Endothelial cell of umbilical vein (primary cell): Measurements from ENCODE around the gene HPSE2.

ENCODE experiments used
- EZH2 ChIP-seq: IDR thresholded peaks from 2 replicates; pipeline ENCODE4 v1.6.1; 2012; ENCODE audit warnings: borderline replicate concordance, low read depth, mild to moderate bottlenecking, moderate library complexity, low read length, inconsistent platforms; ENCODE audit not compliant: severe bottlenecking
- FOS ChIP-seq: IDR thresholded peaks from 2 replicates; pipeline ENCODE4 v1.6.1; 2011; ENCODE audit warnings: mild to moderate bottlenecking, low read length, moderate library complexity, borderline replicate concordance; ENCODE audit not compliant: insufficient read depth
- TF ChIP-seq, protein P1 (sequence below), 2 donors: IDR thresholded peaks; 1 replicate in 1 of 2; 2 replicates in 1 of 2; pipeline ENCODE4 v1.5.1; 2011; ENCODE audit warnings: low read length in 2 of 2, mild to moderate bottlenecking in 2 of 2, moderate library complexity in 2 of 2, control low read depth in 1 of 2, inconsistent platforms in 1 of 2, low read depth in 1 of 2; ENCODE audit not compliant: insufficient read depth in 1 of 2; ENCODE audit errors: extremely low read depth in 1 of 2

DNA sequence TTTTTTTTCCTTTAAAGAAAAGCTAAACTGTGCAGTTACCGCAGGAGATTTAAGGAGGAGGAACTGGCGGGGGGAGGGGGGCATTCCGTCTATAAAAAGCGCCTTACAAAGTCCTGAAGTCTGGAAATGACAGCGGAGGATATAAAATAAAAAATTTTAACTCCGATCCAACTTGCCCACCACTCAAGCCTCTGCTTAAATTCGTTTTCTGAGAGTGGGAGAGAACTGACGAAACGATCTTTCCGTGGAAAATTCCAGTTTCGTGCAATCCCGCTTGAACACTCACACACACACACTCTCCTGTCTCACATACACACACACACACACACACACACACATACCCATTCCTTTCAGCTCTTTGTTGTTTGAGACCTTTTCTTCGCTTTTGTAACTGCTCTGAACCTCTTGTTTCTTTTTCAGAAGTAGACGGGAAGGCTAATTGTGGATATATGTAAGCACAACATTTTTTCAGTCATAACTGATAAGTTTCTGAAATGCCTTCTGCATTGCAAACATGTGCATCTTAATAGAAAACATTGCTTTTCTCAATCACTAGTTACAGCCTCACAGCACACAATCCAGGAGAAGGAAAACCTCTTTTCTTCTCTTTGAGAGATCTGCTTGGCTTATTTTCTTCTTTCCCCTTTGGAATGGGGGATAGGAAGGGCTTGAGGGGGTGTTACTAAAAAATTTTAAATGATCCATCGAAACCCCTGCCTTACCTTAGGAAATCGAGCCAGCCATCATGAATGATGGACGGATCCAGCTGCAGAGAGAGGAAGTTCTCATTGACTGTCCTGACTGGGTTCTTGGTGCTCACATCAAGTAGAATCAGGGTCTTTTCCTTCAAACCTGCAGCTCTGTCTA, 628 bp downstream of the HPSE2 start:
- TF ChIP-seq, protein P1, sequence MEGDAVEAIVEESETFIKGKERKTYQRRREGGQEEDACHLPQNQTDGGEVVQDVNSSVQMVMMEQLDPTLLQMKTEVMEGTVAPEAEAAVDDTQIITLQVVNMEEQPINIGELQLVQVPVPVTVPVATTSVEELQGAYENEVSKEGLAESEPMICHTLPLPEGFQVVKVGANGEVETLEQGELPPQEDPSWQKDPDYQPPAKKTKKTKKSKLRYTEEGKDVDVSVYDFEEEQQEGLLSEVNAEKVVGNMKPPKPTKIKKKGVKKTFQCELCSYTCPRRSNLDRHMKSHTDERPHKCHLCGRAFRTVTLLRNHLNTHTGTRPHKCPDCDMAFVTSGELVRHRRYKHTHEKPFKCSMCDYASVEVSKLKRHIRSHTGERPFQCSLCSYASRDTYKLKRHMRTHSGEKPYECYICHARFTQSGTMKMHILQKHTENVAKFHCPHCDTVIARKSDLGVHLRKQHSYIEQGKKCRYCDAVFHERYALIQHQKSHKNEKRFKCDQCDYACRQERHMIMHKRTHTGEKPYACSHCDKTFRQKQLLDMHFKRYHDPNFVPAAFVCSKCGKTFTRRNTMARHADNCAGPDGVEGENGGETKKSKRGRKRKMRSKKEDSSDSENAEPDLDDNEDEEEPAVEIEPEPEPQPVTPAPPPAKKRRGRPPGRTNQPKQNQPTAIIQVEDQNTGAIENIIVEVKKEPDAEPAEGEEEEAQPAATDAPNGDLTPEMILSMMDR (IDR thresholded peaks at IDR 0.05; ENCODE audit: extremely low read depth in 1 of 2, insufficient read depth in 1 of 2, low read depth in 1 of 2, low read length in 2 of 2): no peak
- peak; percentile 8 for TF ChIP-seq EZH2
- TF ChIP-seq FOS: no peak
